HS-5 (cell line): ENCODE measurements around the gene SARS2.
"Not testable (repeated sequence)": the region's sequence is repeated elsewhere in the genome, so short reads cannot be mapped to it uniquely, and the experiment has no call there.

Experiments used
- DNase-seq: peaks from one replicate; pipeline ENCODE4 v3.0.0-alpha.2; 2012; ENCODE audit warnings: low read depth

The SARS2 gene, protein sequence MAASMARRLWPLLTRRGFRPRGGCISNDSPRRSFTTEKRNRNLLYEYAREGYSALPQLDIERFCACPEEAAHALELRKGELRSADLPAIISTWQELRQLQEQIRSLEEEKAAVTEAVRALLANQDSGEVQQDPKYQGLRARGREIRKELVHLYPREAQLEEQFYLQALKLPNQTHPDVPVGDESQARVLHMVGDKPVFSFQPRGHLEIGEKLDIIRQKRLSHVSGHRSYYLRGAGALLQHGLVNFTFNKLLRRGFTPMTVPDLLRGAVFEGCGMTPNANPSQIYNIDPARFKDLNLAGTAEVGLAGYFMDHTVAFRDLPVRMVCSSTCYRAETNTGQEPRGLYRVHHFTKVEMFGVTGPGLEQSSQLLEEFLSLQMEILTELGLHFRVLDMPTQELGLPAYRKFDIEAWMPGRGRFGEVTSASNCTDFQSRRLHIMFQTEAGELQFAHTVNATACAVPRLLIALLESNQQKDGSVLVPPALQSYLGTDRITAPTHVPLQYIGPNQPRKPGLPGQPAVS

DNA sequence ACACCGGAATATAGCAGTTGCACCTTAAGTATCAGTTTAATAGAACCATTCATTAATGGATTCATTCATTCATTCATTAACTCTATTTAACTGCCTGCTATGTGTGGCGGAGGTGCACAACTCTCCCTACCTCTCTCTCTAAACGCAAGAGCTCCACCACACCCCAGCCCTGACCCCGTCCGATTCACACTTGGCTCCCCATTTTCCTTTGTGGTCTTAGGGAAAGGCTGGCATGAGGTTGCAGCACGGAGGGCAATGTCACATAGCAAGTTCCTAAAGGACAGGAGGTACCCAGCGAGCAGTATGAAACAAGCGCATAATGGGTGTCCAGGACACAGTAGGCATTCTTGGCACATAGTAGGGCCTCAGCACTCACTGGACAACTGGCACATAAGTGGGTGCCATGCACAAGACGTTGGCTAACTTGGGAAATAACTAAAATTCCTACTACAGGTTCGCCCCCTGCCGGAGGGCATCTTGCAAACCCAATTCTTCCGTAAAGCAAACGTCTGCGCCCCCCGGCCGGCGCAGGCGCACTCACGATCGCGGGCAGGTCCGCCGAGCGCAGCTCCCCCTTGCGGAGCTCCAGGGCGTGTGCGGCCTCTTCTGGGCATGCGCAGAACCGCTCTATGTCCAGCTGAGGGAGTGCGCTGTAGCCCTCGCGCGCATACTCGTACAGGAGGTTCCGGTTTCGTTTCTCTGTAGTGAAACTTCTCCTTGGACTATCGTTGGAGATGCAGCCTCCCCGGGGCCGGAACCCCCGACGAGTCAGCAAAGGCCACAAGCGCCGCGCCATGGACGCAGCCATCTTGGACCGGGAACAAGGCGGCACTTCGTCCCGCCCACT is at the start of gene SARS2:
TSS of gene SARS2 (minus strand) at position 835 of the 847 bp plus-strand sequence. CDS start at position 808, 27 bp downstream.
- DNase-seq, result peak; percentile 79

DNA sequence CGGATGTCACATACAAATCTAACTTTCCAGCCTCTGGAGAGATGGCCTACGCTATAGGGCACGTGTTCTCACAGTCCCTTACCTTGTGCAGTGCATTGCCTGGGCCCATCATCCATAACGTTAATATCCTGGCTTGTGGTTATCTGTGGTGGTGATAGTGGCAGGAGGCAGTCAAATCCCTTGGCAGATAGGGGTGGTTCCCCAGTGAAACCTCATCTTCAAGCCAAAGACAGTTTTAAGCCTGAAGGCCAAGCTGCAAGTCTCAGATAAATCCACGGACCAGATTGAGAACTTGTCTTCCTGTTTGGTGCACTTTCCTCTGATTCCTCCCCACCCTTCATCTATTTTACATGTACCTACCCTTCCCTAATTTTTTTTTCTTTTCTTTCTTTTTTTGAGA is 49.2 kb upstream of the SARS2 start:
- no peak for DNase-seq

DNA sequence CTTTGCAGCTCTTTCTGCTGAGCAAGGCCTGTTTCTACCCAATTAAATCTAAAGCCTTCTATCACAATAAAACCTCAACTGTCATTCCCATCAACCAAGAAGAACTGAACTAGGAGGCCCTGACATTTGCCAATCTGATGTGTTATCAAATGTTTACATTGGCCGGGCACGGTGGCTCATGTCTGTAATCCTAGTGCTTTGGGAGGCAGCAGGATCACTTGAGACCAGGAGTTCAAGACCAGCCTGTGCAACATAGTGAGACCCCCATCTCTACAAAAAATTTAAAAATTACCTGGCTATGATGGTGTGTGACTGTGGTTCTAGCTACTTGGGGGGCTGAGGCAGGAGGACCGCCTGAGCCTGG is 47.7 kb upstream of the SARS2 start:
- no peak for DNase-seq

DNA sequence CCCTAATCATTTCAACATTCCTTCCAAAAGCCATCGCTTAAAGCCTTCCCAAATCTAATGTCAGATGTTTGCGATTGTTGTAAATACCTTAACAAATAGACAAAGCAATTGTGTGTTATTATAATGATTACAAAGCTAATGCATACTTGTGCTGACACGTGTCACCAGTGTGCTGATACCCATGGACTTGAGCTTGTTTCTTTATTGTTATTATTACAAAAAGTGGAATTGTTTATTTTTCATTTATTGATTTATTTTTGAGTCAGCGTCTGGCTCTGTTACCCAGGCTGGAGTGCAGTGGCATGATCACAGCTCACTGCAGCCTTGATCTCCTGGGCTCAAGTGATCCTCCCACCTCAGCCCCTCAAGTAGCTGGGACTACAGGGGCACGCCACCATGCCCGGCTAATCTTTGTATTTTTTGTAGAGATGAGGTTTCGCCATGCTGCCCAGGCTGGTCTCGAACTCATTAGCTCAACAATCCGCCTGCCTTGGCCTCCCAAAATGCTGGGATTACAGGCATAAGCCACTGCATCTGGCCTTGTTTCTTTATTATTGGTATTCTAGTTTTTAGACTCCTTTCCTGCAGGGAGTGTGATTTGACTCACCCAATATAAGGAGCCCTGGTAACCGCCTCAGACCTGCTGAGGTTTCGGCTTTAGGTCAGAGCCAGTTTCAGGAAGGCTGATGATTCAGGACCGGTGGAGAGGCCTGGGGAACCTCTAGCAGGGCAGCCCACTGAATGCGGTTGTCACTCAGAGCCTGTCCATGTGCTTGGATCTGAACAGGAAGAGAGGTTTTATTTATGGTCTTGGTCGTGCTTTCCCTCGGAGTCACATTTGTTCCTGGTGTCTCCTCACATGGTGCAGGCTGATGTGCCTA is 47.1 kb upstream of the SARS2 start:
- no peak for DNase-seq

DNA sequence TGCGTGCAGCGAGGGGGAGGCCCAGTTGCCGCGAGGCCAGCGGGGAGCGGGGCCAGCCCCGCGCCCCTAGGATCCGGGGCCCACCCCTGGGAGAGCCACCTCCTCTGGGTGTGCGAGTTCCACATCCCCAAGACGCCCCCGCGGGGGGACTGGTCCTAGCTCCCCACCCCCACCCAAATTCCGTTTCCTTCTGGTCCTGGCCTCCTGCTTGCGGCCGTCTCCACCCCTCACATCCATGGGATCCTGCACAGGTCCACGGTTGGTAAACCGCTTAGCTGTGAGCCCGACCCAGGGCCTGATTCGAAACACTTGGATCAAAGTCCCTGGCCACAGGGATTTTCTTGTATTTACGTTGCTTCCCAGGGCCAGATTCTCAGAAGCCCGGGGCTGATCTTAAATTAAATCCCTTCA is 45.3 kb upstream of the SARS2 start:
- no peak for DNase-seq

DNA sequence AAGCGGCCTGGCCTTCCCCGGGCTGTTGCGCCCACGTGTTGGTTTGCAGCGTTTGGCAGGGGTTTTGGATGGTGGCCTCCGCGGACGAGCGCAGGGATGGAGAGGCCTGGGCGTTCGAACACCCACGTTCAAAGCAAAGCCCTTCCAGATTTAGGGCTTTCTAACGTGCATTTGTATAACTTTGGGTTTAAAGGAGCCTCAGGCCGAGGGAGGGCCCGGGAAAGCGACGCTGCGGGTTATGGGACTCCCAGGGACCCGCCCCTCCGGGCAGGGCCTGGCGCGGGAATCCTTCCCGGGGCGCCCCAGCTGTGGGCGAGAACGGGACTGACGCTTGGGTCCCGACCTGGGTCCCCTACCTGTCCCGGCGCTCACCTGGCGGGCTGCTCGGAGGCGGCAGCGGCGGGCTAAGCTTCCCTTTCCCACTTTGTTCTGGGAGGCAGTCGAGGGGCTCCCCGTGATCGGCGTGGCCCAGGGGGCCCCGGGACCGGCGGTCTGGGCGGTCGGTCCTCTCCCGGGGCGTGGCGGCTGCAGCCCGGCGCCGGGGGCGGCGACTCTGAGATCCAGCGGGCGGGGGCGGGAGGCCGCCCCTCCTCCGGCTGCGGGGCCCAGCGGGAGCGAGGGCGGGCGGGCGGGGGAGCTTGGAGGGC is 44.8 kb upstream of the SARS2 start, which contains the start of gene FBXO17:
TSS of gene FBXO17 (minus strand) at position 529 of the 647 bp plus-strand sequence. CDS start 25,423 bp downstream, outside the sequence.
- DNase-seq, result no peak

DNA sequence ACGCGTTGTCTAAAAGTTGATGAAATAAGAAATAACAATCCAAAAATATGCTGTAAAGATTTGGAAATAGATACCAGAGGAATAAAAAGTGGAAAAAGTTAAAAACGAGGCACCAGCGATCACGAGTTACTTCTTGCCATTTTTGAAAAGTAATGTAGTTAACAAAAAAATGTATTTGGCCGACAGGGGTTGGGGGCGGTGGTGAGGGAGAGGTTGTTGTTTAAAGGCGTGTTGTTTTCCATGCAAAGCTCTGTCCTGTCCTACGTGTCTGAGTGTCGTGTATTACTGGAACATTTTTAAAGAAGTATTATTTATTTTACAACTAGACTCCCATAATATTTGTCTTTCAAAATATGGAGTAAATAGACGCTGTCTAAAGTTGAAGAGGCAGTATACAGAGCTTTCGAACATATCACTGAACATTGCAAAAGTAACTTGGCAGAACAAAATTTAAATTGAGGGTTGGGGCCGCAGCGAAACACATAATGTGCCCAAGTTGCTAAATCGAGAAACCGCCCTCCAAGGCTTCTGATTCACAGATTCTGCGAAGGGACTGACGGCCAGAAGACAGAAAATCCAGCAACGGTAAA is 44.2 kb upstream of the SARS2 start:
- no peak for DNase-seq

DNA sequence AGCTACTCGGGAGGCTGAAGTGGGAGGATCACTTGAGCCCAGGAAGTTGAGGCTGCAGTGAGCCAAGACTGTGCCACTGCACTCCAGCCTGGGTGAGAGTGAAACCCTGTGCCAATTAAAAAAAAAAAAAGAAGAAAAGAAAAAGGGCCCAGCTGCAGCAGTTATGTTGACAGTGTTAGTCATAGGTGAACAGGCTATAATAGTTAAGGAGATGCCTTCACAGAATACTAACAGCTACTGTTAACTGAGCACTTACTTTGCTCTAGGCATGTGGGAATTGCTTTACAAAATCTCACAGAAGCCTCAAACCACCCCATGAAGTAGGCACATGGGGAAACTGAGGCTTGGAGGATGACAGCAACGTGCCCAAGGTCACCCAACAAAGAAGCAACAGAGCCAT is 41.1 kb upstream of the SARS2 start:
- DNase-seq, result no peak

DNA sequence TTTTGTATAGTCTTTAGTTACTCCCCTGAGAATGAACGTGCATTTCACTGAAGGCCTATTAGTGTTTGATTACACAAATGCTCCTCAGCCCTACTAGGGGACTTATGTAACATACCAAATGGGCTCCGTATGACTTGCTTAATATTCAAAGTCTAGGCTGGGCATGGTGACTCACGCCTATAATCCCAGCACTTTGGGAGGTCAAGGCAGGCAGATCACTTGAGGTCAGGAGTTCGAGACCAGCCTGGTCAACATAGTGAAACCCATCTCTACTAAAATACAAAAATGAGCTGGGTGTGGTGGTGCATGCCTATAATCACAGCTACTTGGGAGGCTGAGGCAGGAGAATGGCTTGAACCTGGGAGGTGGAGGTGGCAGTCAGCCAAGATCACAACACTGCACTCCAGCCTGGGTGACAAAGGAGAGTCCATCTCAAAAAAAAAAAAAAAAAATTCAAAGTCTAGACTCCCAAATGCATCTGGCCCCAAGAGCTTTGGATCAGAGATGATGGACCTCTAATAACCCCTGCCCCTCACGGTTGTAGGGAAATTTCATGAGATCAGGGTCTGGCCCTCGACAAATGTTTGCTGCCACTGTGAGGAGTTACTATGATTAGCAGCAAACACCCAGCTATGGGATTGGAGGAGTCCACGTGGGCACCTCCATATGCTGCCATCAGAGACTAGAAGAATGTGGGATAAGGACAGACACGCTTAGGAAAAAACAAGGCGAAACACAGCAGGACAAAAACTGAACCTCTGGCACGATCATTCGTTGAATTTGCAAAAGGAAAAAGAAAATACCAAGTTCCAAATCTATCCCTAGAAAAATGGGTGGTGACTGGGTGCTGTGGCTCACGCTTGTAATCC is 40.3 kb upstream of the SARS2 start:
- DNase-seq, result no peak

DNA sequence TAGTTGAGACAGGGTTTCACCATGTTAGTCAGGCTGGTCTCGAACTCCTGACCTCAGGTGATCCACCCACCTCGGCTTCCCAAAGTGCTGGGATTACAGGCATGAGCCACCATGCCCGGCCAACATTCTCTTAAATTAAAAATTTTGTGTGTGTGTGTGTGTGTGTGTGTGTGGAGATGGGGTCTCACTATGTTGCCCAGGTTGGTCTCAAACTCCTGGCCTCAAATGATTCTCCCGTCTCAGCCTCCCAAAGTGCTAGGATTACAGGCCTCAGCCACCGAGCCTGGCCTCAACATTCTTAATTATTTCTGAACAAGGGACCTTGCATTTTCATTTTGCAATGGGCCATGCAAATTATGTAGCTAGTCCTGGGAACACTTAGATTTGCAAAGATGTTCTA is 35.6 kb upstream of the SARS2 start:
- not testable (repeated sequence) for DNase-seq

DNA sequence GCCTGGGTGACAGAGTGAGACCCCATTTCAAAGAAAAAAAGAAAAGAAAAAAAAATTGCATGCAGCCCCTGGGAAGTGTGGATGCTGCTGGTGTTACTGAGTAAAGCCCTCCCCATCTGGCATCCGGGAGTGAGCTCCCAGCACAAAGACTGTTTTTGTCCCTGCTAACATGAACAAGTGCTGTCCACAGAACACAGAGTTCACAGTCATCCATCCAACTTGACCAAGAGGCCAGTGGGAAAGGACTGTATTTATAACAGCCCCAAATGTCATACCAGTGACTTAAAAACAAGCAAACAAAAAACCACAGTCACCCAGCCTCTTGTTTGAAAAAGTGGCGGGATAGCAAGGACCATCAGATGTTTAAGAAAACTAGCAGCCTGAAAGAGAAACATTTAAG is 34.2 kb upstream of the SARS2 start:
- no peak for DNase-seq

DNA sequence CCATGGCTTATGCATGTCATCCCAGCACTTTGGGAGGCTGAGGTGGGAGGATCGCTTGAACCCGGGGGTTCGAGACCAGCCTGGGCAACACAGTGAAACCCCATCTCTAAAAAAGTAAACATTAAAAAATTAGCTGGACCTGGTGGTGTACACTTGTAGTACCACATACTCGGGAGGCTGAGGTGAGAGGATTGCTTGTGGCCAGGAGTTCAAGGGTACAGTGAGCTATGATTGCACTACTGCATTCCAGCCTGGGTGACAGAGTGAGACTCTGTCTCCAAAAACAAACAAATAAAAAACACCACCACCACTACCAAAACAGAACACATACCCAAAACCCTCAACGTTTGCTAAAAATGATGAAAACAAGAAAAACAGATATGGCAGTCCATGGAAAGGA is 29.1 kb upstream of the SARS2 start:
- DNase-seq, result no peak

DNA sequence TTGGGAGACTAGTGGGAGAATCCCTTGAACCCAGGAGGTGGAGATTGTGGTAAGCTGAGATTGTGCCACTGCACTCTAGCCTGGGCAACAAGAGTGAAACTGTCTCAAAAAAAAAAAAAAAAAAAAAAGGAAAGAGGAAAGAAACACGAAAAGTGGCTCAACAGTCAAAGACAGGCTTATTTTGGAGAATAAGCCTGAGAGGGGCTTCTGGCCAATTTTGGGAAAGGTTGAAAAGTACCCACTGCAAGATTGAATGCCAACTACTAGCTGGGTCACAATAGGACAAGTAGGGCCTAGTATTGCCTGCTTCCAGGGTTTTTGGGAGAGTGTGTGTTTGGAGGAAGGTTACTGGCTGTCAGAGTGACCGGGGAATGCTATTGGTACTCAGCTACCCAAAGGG is 27.7 kb upstream of the SARS2 start:
- no peak for DNase-seq

DNA sequence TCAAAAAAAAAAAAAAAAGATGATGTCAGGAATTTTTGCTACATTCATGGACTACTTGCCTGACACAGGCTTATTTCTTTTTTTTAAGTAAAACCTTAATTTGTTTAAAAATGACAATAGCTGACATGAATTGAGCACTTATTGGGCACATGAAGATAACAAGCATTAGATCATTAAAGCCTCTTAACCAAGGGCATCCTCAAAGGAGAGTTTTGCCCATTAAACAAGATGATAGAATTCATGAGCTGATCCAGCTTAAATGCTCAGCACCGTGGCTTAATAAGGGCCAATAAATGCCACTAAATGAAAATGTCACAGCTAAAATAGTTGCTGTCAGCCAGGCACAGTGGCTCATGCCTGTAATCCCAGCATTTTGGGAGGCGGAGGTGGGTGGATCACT is 25.7 kb upstream of the SARS2 start:
- DNase-seq, result no peak

DNA sequence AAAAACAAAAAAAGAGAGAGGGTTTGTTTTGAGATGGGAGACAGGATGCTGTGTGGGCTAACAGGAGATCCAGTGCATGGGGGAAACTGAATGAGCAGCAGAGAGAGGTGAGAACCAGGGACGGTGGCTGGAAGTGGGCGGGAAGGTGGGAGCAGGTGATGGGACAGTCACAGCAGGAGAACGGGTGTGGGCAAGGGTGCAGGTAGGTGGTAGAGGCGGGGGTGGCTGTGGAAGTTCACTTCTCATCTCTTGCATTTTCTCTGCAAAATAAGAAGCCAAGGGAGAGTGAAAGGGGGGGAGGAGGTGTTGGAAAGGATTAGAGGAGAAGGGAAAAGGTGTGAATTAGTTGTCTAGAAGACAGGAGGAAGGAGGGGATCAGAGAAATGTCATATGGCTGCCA is 23.1 kb upstream of the SARS2 start:
- DNase-seq, result no peak

DNA sequence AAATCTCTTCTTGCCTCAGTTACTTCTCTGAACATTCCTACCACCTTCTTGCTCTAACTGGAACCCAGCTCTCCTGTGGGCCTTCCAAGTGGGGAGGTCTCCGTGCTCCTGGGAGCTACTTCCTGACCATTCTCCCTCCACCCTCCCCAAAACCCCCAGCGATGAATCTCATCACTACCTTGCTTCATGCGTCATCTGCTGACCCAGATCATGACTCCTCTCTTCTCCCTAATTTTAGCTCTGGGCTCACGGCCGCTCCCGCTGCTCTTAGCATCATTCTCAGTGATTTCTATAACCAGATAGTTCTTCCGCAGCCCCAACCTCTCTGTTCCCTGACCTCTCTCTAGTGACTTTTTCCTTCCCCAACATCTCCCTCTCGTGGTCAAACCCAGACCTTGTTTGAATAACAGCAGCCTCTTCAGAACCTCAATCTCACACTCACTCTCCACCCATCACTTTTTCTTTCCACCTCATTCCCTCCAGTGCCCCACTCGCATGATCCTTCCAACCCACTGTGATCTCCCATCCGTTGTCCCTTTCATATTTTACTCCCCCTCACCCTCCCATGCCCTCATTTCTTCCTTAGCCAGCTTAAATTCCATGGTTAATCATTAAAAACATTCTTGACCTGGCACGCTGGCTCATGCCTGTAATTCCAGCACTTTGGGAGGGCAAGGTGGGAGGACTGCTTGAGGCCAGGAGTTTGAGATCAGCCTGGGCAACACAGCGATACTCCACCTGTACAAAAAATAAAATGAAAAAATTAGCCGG is 22.0 kb upstream of the SARS2 start:
- no peak for DNase-seq

DNA sequence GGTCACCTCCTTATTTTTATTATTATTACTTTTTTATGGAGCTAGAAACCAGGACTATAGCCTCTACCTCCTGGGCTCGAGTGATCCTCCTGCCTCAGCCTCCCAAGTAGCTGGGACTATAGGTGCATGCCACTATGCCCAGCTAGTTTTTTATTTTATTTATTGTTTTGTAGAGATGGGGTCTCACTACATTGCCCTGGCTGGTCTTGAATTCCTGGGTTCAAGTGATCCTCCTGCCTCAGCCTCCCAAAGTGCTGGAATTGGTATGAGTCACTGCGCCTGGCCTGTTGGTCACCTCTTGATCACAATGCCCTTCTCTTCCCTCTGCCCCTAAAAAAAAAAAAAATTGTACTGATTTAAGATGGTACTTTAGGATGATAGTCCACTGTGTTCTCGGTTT is 20.6 kb upstream of the SARS2 start:
- no peak for DNase-seq

DNA sequence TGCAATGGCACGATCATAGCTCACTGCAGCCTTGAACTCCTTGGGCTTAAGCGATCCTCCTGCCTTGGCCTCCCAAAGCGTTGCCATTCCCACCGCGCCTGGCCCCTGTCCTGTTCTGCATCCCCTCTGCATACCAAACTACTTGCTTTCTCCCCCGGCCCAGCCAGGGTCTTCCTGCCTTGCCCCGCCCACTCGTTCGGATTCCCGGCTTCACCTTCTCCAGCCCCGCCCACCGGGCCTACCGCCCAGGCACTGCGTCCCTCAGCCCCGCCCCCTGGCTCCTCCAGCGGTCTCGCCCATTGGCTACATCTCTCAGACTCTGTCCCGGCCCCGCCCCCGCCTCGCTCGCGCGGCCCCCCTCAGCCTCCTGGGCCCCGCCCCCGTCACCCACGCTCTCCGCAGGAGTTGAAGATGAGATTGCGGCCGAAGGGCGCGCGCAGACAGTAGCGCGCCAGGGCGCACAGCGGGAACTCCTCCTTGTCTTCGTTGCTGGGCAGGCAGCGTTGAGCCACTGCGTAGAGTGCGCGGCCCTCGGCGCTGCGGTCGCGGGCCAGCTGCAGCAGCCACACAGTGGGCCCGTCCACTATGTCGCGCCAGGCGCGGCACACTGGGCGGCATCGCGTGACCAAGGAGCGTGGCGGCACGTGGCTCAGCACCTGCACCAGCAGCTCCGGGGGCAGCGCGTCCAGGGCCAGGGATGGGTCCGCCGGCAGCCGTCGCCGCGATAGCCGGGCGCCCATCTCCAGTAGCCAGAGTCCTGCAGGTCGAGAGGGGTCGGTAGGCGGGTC is 19.2 kb upstream of the SARS2 start:
- no peak for DNase-seq
